HCT116 (cell line): ENCODE results near the gene PRSS56.

Experiments used
- CEBPB ChIP-seq: IDR thresholded peaks from 2 replicates; pipeline ENCODE4 v1.6.1; 2012; ENCODE audit warnings: low read depth
- EZH2 ChIP-seq: fragments of 200-600 bp; sonication (generic); IDR thresholded peaks from 2 replicates; pipeline ENCODE4 v1.6.1; 2017; ENCODE audit warnings: antibody characterized with exemption, mixed run types
- EZH2phosphoT487 ChIP-seq: fragments of 200-600 bp; IDR thresholded peaks from 2 replicates; pipeline ENCODE4 v1.6.1; 2018; ENCODE audit warnings: antibody characterized with exemption, borderline replicate concordance
- JUND ChIP-seq: IDR thresholded peaks from 2 replicates; pipeline ENCODE4 v1.6.1; 2012
- POLR2A ChIP-seq: IDR thresholded peaks from 2 replicates; pipeline ENCODE4 v1.7.0; 2011; ENCODE audit warnings: borderline replicate concordance; ENCODE audit not compliant: insufficient read depth, insufficient read length; ENCODE audit errors: extremely low read depth
- POLR2AphosphoS5 ChIP-seq: IDR thresholded peaks from 2 replicates; pipeline ENCODE4 v1.6.1; 2011; ENCODE audit warnings: mild to moderate bottlenecking, low read depth, low read length, moderate library complexity
- TF ChIP-seq, protein P1 (sequence below), 3 experiments: fragments of 200-600 bp in 1 of 3; sonication (generic) in 1 of 3; IDR thresholded peaks in 2 of 3; conservative IDR thresholded peaks in 1 of 3; 2 replicates each; pipeline ENCODE4 v1.5.1; 2012 to 2017; ENCODE audit warnings: low read depth in 2 of 3, low read length in 2 of 3, antibody characterized with exemption in 1 of 3, borderline replicate concordance in 1 of 3, control low read depth in 1 of 3, mild to moderate bottlenecking in 1 of 3, mixed read lengths in 1 of 3, mixed run types in 1 of 3, moderate library complexity in 1 of 3; ENCODE audit not compliant: insufficient read depth in 1 of 3
- TF ChIP-seq, protein P2 (sequence below): IDR thresholded peaks from 2 replicates; pipeline ENCODE4 v1.6.1; 2011; ENCODE audit warnings: mild to moderate bottlenecking, low read length, moderate library complexity; ENCODE audit not compliant: insufficient replicate concordance; ENCODE audit errors: extremely low read depth
- TF ChIP-seq, protein P3 (sequence below): IDR thresholded peaks from 2 replicates; pipeline ENCODE4 v1.6.1; 2012

DNA sequence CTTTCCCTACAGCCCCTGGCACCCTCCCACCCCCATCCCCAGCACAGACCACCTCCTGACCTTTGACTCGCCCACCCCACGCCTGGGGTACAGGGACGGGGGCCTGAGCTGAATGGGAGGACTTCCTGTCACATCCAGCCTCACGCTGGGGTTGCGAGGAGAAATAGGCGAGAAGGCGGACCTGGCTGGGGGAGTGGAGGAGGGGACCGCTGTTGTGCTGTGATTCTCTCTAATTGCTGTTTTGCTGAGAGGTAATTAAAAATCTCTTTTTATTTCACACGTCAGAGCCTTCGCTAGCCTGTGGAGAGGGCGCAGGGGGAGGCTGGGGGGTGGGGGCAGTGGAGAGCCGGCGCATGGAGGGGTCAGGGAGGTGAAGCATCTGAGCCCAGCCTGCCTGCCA is 22.8 kb upstream of the PRSS56 start:
- TF ChIP-seq EZH2phosphoT487 (no peak), EZH2 (no peak), POLR2AphosphoS5 (no peak), JUND (no peak), POLR2A (no peak), CEBPB (no peak)
- TF ChIP-seq, protein P1, sequence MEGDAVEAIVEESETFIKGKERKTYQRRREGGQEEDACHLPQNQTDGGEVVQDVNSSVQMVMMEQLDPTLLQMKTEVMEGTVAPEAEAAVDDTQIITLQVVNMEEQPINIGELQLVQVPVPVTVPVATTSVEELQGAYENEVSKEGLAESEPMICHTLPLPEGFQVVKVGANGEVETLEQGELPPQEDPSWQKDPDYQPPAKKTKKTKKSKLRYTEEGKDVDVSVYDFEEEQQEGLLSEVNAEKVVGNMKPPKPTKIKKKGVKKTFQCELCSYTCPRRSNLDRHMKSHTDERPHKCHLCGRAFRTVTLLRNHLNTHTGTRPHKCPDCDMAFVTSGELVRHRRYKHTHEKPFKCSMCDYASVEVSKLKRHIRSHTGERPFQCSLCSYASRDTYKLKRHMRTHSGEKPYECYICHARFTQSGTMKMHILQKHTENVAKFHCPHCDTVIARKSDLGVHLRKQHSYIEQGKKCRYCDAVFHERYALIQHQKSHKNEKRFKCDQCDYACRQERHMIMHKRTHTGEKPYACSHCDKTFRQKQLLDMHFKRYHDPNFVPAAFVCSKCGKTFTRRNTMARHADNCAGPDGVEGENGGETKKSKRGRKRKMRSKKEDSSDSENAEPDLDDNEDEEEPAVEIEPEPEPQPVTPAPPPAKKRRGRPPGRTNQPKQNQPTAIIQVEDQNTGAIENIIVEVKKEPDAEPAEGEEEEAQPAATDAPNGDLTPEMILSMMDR (IDR thresholded peaks at IDR 0.05 in 2 of 3, conservative IDR thresholded peaks at IDR 0.05 in 1 of 3; ENCODE audit: borderline replicate concordance in 1 of 3, insufficient read depth in 1 of 3, low read depth in 2 of 3, low read length in 2 of 3), result no peak
- TF ChIP-seq, protein P2, sequence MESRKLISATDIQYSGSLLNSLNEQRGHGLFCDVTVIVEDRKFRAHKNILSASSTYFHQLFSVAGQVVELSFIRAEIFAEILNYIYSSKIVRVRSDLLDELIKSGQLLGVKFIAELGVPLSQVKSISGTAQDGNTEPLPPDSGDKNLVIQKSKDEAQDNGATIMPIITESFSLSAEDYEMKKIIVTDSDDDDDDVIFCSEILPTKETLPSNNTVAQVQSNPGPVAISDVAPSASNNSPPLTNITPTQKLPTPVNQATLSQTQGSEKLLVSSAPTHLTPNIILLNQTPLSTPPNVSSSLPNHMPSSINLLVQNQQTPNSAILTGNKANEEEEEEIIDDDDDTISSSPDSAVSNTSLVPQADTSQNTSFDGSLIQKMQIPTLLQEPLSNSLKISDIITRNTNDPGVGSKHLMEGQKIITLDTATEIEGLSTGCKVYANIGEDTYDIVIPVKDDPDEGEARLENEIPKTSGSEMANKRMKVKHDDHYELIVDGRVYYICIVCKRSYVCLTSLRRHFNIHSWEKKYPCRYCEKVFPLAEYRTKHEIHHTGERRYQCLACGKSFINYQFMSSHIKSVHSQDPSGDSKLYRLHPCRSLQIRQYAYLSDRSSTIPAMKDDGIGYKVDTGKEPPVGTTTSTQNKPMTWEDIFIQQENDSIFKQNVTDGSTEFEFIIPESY, result no peak
- TF ChIP-seq, protein P3, sequence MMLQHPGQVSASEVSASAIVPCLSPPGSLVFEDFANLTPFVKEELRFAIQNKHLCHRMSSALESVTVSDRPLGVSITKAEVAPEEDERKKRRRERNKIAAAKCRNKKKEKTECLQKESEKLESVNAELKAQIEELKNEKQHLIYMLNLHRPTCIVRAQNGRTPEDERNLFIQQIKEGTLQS, result no peak
